ENCODE data around the gene PITPNM1.

DNA sequence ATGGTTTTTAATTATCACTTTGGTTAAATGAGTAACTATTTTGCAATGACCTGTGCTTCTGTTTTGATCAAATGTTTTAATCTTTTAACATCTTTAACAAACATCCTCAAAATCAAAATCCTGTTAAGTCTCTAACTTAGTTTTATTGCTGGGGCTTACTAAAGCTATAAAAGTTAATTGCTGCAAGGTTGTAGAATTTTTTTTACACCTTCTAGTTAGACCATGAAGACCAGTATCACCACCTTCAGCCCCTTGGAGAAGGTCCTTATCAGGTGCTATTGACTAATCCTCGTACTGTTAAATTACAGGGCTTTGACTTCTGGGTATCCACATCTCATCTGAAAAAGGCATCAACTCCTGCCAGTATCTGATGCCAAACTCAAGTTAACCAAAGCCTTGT is 30.4 kb upstream of the PITPNM1 start:
- TF ChIP-seq TAF1 (IDR thresholded peaks at IDR 0.05; ENCODE audit: borderline replicate concordance, low read depth, low read length) = no peak
- no peak for TF ChIP-seq POLR2A (IDR thresholded peaks at IDR 0.05; ENCODE audit: low read depth, low read length)

Data from GM12892 (cell line).